Muscle of back (tissue), 11 donors: ENCODE results near the gene FAM20C. TPM values are rescaled to one million over a fixed set of nuclear protein-coding genes. Genes with fewer than 3 reads are reported as not detected.

Source experiments
- DNase-seq, 3 donors: peaks; one replicate each; pipeline versions ENCODE4 v3.0.0 to v3.0.0-alpha.2; 2013
- polyA plus RNA-seq, 10 donors: library from polyadenylated mRNA; unstranded; fragments of 120-200 nt; gene quantifications; one replicate each; pipeline ENCODE4 v1.2.1, GENCODE V29; 2013; ENCODE audit not compliant: insufficient read length in 10 of 10

Gene FAM20C
- polyA plus RNA-seq, 10 donors: 21.4 to 53.7 (median 33.5) TPM

DNA sequence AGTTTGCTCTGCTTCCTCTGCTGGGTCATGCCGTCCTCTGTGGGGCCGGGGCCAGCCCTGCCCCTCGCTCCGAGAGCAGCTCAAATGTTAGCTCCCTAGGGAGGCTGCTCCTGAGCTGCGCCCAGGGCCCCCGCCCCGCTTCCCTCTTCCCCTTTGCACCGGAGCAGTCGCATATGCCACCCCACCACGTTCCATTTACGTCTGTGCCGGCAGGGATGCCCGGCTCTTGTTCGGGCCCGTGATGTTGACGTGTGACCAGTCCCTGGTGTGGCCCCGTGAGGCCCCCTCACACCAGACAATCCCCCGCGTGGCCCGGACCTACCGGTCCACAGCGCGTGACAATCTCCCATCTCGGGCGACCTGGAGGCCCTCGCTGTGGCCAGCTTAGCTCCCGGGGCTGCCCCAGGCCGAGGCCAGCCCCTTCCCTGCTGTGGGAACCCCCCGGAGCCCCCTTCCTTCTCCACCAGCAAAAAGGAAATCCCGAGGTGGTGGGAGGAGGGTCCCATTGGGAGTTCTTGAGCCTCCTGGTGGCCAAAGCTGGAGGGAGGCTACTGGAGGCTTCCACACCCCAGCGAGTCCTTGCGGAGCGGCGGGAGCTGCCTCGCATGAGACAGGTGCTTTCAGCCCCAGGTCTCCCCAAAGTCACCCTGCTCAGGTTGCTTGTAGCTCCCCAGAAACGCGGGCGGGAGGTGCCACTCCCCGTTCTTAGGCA lies 15.2 kb downstream of the FAM20C start:
- no peak for DNase-seq

DNA sequence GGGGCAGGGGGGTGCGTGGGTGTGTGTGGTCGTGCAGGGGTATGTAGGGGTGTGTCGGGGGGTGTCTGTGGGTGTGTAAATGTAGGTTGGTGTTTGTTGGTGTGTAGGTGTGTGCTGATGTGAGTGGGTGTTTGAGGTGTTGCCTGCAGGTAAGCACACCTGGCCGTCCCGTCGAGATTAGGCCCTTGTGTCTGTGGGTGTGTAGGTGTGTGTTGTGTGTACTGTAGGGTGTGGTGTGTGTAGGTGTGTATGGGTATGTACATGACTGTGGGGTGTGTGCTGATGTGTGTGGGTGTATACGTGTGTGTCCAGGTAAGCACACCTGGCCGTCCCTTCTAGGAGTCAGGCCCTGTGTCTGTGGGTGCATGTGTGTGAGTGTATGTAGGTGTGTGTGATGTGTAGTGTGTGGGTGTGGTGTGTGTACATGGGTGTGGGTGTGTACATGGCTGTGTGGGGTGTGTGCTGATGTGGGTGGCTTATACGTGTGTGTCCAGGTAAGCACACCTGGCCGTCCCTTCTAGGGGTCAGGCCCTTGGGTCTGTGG lies 15.8 kb downstream of the FAM20C start:
- DNase-seq: no peak

DNA sequence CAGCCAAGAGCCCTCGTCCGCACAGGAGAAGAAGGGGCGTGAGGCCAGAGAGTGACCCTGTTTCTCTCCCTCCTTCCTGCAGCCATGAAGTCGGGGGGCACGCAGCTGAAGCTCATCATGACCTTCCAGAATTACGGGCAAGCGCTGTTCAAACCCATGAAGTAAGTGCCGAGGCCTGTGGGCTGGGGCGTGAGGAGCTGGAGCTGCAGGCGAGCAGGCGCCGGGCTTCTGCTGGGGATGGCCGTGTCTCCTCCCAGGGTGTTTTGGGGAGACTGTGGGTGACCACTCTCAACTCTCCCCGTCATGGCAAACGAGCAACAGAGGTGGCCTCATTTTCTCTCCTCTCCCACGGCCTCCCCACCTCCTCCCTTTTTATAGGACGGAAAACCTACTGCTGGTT lies 16.4 kb downstream of the FAM20C start:
- no peak for DNase-seq

DNA sequence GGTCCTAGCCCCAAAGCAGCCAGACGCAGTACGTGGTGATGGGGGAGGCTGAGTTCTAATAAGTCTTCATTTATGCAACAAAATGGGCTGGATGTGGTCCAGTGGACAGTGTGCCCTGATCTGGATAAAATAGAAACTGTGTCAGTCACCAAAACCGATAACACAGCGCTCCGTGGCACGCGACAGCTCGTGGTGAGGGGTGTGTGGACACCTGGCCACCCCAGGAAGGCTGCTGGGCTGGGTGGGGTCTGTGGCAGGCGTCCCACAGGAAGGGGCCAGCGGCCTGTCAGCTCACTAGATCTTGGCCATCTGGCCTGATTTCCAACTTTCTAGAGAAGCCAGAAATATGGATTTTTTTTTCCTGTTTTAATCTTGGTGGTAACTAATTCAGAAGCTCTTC lies 17.0 kb downstream of the FAM20C start:
- no peak for DNase-seq

DNA sequence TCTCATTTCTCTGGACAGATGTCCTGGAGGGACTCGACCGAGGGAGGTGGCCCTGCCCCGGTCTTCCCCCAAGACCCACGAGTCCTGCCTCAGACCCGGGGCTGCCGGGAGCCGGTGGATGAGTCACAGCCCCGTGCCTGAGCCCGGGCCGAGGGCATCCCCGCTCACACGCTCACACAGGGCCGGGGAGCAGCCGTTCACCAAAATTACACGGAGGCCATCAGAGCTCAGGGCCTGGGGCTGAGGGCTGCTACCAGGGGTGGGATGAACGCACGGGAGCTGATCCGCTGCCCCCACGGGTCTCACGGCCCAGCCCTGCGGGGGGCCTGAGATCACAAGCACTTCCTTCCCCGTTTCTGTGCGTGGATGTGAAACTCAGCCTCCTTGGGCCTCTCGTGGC lies 17.5 kb downstream of the FAM20C start:
- peak in 1 of 3 donors; percentile 13 for DNase-seq

DNA sequence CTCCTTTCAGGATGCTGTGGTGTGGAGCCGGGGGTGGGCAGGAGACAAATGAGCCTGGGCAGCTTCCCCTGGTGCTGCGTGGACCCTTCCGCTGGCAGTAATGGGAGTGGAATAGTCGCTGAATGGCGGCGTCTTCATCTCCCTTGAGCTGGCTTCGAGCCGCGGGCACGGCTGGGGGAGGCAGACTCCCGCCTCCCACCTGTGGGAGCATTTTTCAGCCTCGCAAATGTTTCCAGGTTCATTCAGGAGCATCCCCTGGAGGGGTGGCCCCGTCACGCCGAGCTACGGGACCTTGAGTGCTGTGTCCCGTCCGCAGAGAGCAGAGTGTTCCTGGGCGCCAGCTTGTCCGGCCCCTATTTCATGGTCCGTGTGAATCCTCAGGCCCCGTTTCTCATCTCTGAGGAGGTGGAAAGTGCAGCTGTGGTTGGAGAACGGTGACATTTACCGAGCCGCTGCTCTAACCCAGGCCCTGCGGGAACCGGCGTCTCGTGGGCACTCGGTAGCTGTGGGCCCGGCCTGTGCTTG lies 18.1 kb downstream of the FAM20C start:
- DNase-seq: no peak

DNA sequence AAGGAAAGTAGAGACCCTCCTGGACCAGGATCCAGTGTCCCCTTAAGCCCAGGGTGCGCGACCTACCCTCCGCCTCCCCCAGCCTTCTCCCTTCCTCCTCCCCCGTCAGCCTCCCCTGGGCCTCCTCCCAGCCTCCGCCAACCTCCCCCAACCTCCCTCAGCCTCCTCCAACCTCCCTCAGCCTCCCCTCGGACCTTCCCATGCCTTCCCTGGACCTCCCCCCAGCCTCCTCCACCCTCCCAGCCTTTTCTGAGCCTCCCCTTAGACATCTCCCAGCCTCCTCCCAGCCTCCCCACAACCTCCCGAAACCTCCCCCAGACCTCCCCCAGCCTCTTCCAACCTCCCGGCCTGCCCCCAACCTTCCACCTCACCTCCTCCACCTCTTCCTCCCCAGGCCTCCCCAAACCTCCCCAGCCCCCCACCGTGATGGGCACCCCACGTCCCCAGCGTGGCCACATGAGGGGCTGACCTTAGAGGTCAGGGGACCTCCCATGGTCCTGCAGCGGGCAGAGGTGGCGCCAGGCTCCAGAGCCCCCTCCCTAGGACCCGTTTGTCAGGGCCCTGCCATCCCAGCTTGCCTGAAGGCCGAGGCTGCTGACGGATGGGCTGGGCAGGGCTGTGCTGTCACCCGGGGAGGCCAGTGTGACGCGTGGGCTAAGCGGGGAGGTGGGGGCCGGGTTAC lies 18.8 kb downstream of the FAM20C start:
- no peak for DNase-seq

DNA sequence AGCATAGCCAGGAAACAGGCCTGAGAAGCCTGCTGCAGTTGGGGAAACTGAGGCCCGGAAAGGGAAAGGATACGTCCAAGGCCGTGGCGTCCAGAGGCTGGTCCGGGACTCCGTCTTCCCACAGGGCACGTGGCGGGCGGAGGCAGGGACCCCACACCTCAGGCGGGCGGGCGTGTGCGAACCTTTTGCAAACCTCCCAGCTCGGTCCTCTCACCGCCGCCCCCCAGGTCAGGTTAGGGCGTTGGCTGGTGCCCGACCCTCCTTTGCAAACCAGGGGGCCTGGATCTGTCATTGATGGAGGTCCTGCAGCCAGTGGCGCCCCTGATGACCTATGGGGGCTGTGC lies 19.3 kb downstream of the FAM20C start:
- no peak for DNase-seq

DNA sequence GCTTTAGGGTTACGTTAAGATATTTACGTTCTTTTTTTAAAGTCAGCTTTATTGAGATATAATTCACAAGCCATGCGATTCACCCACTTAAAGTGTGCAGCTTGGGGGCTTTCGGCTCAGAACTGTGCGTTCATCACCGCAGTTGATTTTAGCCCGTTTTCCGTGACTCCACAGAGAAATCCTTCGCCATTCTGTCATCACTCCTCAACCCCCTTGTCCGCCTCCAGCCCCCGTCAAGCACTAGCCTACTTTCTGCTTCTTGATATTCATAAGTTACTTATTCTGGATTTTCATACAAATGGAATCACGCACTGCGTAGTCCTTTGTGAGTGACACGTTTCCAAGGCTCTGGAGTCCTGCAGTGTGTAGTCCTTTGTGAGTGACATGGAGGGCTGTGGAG lies 20.4 kb downstream of the FAM20C start:
- no peak for DNase-seq

DNA sequence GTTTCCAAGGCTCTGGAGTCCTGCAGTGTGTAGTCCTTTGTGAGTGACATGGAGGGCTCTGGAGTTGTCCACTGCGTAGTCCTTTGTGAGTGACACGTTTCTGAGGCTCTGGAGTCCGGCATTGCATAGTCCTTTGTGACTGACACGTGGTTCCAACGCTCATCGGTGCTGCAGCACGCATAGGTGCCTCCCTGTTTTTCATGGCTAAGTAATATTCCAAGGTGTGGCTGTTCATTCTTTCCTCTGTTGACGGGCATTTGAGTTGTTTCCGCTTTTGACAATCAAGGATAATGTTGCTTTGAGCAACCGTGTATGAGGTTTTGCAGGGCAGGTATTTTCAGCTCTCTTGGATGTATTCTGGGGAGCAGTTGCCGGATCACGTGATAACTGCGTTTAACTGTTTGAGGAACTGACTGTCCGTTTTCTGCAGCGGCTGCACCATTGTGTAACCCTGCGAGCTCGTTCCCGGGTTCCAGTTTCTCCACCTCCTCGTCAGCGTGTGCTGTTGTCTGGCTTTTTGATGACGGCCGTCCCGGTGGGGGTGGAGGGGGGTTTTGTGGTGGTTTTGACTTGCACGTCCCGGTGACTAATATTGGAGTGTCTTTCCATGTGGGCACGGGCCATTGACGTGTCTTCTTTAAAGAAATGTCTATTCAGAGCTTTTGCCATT lies 21.1 kb downstream of the FAM20C start:
- no peak for DNase-seq

DNA sequence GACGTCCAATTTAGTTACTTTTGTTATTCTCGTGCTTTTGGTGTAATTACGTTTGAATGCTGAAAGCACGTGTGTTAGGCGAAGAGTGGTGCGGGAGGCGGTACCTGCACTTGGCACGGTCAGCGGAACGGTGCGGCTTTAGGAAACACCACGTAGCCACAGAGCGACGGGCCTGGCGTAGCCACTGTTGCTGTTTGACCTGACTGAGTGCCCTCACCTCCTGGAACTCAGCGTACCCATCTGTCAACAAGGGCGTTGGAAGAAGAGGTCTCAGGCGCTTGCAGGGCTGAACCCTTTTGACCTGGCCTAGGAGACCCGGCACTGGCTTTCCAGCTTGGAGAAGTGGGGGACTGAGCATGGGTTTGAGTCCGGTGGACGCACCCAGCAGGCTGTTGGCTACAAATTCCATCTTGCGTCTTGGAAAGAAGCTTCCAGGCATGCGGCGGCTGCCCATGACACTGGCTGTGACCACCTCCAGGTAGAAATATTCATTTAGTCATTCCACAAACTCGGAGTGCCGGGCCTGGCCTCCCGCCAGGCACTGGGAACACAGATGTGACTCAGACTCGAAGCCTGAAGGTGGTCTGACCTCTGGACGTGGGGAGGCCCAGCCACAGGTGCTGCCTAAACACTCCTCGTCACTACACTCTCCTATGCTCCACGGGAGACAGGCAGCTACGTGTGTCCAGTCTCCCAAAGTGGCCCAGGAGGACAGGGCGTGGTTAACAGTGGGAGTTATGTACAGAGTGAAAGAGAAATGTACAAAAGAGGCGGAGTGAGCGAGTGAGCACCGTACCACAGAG lies 22.2 kb downstream of the FAM20C start:
- DNase-seq: peak in 1 of 3 donors; percentile 41

DNA sequence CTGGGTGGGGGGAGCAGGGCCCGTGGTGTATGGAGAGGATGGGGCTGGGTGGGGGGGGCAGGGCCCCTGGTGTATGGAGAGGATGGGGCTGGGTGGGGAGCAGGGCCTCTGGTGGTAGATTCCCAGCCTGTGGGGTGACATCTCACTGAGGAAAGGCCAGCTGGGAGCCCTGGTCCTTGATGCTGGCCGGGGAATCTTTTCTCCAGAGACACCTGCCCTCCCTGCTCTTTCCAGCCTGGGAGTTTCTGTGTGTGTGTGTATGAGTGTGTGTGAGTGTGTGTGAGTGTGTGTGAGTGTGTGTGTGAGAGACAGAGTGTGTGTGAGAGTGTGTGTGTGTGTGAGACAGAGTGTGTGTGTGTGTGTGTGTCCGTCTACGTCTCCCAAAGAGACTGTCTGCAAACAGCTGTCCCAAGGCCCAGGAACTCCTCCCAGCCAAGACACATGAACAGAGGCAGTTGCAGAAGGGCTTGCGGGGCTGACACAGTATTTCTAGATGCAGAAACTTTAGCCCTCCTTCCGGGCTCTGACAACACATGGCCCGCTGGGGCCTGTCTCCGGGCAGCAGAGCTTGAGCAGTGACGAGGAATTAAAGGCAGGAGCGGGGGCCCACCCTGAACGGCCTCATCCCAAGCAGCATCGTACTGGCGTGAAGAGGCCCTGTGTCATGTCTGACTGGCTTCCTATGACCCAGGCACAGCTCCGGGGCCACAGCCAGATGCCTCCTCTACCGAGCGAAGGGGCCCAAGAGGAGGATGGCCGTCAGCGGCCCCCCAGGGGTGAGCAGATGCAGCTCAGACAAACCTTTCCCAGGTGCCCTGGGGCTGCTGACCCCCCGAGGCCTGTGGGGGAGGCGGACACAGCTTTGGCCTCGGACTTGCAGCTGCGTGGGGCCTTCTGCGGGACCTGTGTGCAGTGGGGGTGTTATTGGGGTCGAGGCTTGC lies 24.3 kb downstream of the FAM20C start:
- DNase-seq: peak; percentile 62 to 93 (median 80)

DNA sequence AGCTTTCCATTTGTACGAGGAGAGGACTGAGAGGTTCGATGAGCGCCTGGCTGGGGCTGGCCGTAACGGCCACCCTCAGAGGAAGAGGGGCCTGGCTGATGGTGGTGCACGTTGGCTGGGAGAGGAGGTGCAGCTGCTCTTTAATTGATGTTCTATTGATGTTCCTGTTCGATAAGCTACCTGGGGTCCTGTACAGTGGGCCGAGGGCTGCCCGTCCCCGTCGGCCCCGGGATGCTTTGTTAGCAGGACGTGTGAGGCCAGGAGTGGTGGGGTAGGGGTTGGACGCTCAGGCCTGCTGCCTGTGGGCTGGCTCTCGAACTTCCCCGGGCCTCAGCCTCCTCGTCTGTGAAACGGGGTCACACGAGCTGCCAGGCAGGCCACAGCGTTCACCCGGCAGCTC lies 25.4 kb downstream of the FAM20C start:
- no peak for DNase-seq

DNA sequence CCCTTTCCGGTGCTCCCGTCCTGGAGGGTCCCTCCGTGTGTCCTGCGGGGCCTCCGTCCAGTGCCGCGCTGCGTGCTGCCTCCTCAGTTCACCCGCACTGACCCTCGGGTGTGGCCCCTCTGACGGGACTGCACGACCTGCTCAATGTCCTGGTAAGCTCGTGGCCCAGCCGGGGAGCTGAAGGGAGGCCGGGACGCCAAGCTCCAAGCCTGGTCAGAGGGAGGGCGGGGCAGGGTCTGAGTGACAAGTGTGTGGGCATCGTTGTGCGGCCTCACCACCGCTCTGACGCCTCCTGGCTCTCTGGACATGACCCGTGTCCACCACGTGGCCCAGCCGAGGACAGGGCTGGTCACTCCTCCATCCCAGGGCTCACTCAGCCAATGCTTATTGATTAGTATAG lies 25.9 kb downstream of the FAM20C start:
- DNase-seq: no peak

DNA sequence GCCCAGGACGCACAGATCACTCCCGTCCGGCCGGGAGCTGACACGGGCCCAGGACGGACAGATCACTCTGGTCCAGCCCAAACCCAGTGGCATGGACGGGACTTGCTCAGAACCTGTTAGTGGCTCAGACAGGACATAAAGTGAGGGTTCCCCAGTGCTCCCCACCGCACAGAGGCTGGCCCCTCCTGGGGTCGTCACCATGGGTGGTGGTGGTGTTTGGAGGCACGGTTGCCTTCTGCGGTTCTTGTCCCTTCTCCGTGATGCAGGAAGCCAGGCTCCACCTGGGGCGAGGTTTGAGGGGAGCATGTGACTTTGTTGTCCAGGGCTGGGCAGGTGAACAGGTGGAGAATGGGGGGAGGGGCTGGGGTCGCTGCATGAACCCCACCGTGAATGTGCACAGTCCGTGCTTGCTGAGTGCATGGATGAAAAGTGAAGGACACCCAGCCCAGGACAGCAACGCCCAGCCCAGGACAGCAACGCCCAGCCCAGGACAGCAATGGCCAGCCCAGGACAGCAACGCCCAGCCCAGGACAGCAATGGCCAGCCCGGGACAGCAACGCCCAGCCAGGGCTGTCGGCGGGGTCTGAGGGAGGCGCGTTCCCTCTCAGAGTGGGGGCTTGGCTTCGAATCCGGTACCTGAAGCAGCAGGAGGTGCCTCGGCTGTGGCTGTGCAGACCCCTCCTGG lies 26.7 kb downstream of the FAM20C start:
- DNase-seq: no peak

DNA sequence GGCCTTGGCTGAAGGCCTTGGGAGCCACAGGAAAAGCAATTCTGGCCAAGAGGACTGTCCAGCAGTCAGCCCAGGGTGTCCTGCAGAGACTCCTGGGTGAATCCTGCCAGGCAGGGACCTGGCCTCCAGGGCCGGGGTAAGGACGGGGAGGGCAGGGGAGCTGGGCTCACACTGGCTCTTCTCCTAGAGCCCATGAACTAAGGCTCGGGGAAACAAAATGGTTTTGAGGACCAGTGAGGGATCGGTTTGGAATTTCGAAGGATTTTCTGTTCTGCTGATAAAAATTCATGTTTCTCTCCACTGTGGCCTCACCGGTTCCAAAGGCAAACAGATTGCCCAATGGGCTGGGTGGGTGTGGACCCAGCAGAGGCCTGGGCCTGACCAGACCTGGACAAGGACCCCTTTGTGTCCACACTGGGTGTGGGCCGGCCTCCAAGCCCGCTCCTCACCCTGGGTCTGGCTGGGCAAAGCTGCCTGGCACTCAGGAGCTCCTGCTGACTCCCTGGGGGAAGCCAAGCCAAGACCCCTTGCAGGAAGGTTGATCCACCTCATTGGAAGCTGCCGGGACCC lies 27.3 kb downstream of the FAM20C start:
- no peak for DNase-seq

DNA sequence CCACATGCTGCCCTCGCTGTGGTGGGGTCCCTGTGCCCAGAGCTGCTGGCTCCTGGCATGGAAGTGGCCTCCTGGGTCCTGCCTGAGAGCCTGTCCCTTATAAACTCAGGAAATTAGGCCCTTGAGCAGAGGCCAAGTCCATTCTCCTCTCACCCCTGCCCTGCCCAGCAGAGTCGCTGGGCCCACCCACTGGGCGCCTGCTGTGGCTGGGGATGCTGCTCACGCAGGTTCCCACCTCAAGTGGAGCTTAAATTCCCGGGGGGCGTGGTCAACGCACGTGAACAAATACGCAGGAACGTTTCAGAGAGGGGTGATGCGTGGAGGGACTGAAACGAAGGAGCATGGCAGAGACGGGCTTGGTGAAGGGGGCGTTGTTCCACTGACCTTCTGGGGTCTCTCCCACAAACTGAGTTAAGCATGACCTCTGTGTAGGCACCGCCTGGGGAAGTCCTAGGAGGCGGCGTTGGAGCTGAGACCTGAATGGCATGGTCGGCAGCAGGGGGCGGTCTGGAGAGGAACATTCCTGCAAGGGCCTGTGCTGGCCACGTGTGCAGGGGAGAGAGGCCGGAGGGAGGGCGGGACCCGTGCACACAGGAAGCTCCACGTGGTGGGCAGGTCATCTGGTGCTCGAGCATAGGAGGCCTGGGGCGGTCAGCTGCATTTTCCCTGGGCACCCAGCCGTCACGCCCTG lies 27.9 kb downstream of the FAM20C start:
- no peak for DNase-seq

DNA sequence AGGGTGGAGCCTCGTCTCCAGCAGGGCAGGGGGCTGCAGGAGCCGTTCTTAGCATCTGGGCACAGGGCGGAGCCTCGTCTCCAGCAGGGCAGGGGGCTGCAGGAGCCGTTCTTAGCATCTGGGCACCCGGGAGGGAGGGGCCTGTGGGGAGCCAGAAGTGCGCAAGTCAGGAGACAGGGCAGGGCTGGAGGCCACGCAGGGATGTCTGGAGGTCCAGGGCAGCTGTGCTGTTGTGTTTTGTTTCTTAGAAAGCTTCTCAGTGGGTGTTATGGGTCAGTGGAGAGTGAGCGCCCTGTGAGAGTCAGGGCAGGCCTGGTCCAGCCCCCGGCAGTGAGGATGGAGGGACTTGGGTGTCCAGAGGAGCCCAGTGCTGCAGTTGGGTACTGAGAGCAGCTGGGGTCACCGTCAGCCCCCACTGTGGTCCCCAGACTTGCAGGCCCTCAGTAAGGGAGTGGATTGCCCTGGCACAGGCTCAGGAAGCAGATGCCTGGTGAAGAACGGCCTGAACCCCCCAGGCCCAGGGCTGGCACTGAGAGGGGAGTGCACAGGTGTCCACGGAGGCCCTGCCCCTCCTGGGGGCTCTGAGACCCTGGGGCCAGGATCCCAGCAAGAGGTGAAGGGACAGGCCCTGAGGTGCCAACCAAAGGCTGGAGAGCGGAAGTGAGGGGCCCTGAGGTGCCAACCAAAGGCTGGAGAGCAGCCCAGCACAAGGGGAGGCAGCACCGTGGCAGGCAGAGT lies 29.8 kb downstream of the FAM20C start:
- no peak for DNase-seq

DNA sequence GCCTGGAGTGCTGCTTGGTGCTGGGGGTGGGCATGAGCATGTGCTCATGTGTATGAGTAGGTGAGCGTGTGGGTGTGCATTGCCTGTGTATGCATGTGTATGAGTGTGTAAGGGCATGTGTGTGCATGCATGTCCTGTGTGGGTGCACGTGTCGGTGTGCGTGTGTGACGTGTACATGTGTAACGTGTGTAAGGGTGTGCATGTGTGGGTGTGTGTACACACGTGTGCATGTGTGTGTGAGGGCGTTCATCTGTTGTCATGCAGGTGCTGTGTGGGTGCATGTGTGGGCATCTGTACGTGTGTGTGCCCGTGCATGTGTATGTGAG lies 30.3 kb downstream of the FAM20C start:
- DNase-seq: no peak
